HG03064 (cell line): ENCODE results near the gene NR2E1.

ENCODE experiments used
- ATAC-seq: cut with Tn5 transposase; IDR thresholded peaks from one replicate; pipeline ENCODE4 v1.9.1; 2021; ENCODE audit warnings: low read depth; ENCODE audit not compliant: unreplicated experiment

NR2E1 gene

GRCh38 chr6:108152446-108152845, 13.4 kb upstream of the NR2E1 start:
- ATAC-seq: no peak

GRCh38 chr6:108156180-108156937, 9.5 kb upstream of the NR2E1 start:
- no peak for ATAC-seq

GRCh38 chr6:108156938-108157233, 8.9 kb upstream of the NR2E1 start:
- no peak for ATAC-seq

- no peak for ATAC-seq
Measured at GRCh38 chr6:108157234-108157980, 8.4 kb upstream of the NR2E1 start.

- ATAC-seq: no peak
Measured at GRCh38 chr6:108157981-108158525, 7.8 kb upstream of the NR2E1 start.

GRCh38 chr6:108159981-108160380, 5.8 kb upstream of the NR2E1 start:
- no peak for ATAC-seq

- no peak for ATAC-seq
Measured at GRCh38 chr6:108161724-108162282, 4.0 kb upstream of the NR2E1 start.

- no peak for ATAC-seq
Measured at GRCh38 chr6:108163267-108163643, 2.6 kb upstream of the NR2E1 start.

GRCh38 chr6:108163644-108164542, 1.9 kb upstream of the NR2E1 start:
- ATAC-seq: no peak

- no peak for ATAC-seq
Measured at GRCh38 chr6:108164543-108164814, 1.3 kb upstream of the NR2E1 start.

- ATAC-seq: no peak
Measured at GRCh38 chr6:108164815-108165706, 761 bp upstream of the NR2E1 start.

- ATAC-seq: no peak
Measured at GRCh38 chr6:108166664-108167448, 1.0 kb downstream of the NR2E1 start.

GRCh38 chr6:108167449-108168089, 1.7 kb downstream of the NR2E1 start:
- ATAC-seq: no peak

- no peak for ATAC-seq
Measured at GRCh38 chr6:108168090-108168463, 2.3 kb downstream of the NR2E1 start.

GRCh38 chr6:108168501-108169463, 3.0 kb downstream of the NR2E1 start:
- ATAC-seq: no peak

GRCh38 chr6:108169464-108170331, 3.9 kb downstream of the NR2E1 start:
- ATAC-seq: no peak
